GM21367 (cell line): ENCODE data around the gene BLOC1S1.

Source experiments
- ATAC-seq: cut with Tn5 transposase; IDR thresholded peaks from one replicate; pipeline ENCODE4 v1.9.1; 2021; ENCODE audit not compliant: unreplicated experiment

Gene BLOC1S1

GRCh38 chr12:55715833-55716581, at the start of gene BLOC1S1:
Gene BLOC1S1, plus strand, starts transcription at chr12:55716046. Its CDS starts 6 bp downstream, at chr12:55716052.
- peak; percentile 77 for ATAC-seq

- ATAC-seq, result no peak
Measured at GRCh38 chr12:55666508-55666907, 49.3 kb upstream of the BLOC1S1 start.

- no peak for ATAC-seq
Measured at GRCh38 chr12:55670276-55670675, 45.6 kb upstream of the BLOC1S1 start.

DNA sequence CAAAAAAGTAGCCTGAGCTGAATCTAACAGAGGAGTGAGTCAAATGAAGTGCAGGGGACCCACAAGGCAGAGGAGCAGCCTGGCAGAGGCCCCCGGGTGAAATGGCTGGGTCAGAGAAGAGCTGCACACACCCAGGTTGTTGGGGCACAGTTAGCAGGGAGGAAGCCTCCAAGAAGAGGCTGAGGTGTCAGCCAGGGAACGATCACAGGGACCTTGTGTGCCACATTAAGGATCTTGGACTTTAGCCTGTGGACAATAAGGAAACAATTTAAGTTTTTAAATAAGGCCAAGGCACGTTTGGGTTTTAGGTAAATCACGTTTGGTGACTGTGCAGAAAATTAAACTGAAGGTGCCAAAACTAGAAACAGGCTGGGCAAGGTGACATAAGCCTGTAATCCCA, 44.1 kb upstream of the BLOC1S1 start:
- no peak for ATAC-seq

DNA sequence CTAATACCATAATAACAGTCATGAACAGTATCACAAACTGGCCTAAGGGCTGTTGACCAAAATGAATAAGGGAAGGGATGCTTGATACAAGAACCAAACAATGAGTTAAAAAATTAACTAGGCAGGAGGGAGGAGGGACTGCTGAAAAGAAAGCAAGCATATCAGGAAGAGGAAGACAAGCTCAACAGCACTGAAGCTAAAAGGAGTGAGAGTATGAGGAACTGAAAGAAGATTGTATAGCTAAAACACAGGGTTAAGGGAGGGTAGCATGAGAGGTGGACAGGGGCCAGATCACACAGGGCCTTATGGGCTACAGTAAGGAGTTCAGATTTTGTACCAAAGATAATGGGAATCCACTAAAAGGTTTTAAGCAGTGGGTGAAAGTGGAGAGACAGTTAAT, 42.2 kb upstream of the BLOC1S1 start:
- ATAC-seq, result peak; percentile 99

GRCh38 chr12:55675666-55676065, 40.2 kb upstream of the BLOC1S1 start:
- no peak for ATAC-seq

DNA sequence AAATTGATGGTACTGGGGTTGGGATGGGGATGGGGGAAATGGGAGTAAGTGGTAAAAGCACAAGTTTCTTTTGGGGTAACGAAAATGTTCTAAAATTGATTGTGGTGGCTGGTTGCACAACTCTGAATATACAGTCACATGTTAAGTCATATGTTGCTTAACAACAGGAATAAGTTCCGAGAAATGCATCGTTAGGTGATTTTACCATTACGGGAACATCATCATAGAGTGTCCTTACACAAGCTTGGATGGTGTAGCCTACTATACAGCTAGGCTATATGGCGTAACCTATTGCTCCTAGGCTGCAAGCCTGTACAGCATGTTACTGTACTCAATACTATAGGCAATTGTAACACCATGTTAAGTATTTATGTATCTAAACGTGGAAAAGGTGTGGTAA, 39.1 kb upstream of the BLOC1S1 start:
- no peak for ATAC-seq

DNA sequence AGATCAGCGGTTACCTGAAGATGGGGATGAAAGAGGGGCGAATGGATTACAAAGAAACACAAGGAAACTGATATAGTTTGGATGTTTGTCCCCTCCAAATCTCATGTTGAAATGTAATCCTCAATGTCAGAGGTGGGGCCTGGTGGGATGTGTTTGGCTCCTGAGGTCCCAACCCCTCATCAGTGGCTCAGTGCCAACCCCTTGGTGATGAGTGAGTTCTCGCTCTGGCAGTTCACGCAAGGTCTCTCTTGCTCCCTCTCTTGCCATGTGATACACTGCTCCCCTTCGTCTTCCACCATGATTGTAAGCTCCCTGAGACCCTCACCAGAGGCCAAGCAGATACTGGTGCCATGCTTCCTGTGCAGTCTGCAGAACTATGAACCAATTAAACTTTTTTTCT, 36.2 kb upstream of the BLOC1S1 start:
- ATAC-seq, result no peak

DNA sequence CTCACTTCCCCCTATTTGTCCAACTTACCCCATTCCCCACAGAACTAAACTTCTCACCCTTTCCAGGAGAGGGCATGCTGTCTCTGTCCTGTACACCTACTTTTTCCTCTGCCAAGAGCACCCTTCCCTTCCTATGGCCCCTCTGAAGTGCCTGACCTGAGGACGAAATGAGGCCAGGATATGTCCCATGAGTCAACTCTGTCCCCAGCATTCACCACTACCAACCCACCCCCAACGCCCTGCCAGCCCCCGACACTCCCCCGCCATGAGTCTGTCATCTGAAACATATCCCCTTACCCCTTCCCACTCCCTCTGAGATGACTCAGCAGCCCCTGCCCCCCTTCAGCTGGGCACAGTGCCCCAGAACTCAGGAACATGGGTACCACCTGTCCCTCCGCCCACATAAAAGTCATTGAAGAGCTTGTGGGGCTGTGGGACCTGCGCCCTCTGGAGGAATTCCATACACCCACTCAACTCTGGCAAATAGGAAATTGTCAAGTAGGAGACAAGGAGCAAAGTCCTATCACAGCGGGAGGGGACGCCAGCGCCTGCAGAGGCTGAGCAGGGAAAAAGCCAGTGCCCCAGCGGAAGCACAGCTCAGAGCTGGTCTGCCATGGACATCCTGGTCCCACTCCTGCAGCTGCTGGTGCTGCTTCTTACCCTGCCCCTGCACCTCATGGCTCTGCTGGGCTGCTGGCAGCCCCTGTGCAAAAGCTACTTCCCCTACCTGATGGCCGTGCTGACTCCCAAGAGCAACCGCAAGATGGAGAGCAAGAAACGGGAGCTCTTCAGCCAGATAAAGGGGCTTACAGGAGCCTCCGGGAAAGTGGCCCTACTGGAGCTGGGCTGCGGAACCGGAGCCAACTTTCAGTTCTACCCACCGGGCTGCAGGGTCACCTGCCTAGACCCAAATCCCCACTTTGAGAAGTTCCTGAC, 34.4 kb upstream of the BLOC1S1 start:
- ATAC-seq, result no peak

DNA sequence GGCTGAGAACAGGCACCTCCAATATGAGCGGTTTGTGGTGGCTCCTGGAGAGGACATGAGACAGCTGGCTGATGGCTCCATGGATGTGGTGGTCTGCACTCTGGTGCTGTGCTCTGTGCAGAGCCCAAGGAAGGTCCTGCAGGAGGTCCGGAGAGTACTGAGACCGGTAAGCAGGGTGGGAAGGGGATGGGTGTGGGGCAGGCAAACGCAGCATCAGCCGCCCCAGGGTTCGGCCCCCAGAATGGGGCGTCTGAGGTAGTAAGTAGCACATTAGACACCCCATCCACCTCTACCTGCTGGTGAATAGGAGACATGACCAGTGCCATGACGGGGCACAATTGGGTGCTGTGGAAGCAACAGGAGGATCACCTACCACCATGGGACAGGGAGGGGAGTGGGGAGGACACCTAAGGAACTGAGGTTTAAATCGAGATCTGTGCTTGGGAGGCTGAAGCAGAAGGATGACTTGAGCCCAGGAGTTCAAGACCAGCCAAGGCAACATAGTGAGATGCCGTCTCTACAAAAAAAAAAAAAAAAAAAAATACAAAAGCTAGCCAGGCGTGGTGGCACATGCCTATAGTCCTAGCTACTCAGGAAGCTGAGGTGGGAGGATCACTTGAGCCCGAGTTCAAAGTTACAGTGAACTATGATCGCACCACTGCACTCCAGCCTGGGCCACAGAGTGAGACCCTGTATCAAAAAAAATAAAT, 33.6 kb upstream of the BLOC1S1 start:
- no peak for ATAC-seq

GRCh38 chr12:55683676-55684075, 32.2 kb upstream of the BLOC1S1 start:
- no peak for ATAC-seq

GRCh38 chr12:55684761-55685370, 31.0 kb upstream of the BLOC1S1 start:
- no peak for ATAC-seq

GRCh38 chr12:55685671-55686070, 30.2 kb upstream of the BLOC1S1 start:
- no peak for ATAC-seq

GRCh38 chr12:55686366-55687010, 29.4 kb upstream of the BLOC1S1 start:
- no peak for ATAC-seq

GRCh38 chr12:55687746-55688145, 28.1 kb upstream of the BLOC1S1 start:
- no peak for ATAC-seq

DNA sequence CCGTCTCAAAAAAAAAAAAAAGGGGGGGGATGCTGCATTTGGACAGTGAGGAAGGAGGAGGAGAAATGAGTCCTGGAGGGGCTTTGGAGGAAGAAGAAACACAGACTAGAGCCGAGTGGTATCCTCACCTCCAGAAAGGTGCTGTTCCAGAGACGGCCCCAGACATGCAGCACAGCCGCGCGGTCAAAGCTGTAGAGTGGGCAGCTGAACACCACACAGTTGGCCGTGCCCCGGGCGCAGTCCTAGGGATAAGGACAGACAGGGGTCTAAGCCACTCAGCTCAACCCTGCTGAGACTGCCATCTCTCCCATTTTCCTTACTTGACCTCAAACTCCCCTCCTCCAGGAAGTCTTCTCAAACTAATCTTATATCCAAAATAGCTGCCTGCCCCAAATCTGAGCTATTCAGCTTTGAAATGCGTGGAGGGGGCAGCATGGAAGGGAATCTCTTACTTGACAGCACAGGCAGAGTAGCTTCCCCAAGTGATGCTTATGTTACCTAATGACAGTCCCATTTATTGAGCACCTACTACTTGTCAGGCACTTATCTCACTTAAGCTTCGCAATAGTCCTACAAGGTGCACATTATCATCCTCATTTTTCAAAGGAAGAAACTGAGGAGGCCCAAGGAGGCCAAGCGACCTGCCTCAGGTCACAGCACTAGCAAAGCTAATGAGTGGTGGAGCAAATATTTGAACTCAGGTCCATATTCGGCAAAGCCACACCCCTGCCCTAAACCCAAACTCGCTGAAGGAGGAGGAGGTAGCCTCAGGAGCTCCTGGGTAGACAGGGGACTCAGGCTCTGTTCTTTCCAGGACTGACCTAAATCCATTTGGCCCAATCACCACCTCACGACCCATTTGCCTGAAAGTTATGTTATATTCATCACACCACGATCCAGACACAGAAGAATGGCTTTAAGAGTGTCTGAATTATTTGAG, 26.9 kb upstream of the BLOC1S1 start:
- ATAC-seq, result no peak

DNA sequence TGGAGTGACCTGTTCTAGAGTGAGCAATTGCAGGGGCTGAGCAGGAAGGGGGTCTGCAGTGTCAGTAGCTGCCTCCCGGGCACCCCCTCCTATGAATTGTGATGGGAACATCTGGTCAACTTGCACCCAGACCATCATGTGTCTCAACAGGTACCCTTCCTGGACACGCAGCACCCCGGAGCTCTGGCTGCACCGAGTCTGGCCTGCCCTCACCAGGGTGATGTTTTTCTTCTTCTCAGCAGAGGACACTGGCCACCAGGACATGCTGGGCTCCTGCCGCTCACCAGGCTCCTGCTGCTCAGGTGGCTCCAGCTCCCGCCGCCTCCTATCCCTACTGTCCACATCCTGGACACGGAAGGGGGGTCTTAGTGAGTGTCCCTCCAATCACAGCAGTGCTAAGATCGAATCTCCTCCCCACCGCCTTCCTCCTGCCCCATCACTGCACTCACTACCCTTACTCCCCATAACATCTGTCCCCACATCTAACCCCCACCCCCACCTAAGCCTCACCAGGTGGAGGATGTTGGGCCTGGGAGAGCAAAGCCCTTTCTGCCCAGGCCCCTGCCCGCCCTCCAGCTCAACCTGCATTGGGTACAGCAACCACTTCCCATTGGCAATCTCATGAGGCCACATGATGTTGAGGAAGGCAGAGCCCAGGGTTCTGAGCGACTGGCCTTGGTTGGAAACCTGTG, 23.1 kb upstream of the BLOC1S1 start:
- ATAC-seq, result no peak

DNA sequence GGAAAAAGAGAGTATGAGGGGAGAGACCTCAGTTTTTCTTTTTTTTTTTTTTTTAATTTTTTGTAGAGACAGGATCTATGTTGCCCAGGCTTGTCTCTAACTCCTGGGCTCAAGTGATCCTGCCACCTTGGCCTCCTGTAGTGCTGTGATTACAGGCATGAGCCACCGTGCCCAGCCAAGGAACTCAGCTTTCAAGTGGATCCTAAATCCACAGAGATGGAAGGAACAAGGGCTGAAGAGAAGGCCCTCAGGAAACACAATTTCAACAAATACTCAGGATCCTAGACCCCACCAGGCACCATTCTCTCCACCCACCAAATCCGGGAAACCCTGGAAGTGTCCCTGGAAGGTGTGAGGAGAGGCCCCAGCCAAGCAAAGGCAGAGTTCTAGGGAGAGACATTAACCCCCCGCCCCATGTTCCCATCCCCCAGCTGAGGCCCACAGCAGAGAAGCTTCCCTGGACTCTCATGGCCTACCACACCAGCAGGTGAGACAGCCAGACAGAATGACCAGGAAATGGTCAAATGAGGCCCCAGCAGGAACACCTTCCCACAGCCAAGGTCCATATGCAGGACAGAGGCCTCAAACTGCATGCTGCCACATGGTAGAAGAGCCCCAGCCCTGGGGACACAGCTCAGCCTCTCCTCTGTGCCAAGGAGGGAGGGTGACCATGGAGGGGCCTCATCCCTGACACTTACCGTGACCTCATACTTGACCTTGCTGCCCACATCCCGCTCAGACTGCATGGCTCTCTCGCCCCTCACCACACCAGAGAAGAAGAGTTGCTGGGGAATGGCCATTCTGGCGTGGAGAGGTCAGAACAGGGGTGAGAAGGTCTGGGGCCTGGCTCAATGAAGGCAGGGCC, 22.3 kb upstream of the BLOC1S1 start:
- no peak for ATAC-seq
